ENCODE data around the gene MAPK14. TPM values are rescaled to one million over a fixed set of nuclear protein-coding genes. Genes with fewer than 3 reads are reported as not detected.
"Not testable (repeated sequence)": the region's sequence is repeated elsewhere in the genome, so short reads cannot be mapped to it uniquely, and the experiment has no call there.

Gene MAPK14
- total RNA-seq, 2 donors from 2014 or later: 36.5 to 51.3 TPM

DNA sequence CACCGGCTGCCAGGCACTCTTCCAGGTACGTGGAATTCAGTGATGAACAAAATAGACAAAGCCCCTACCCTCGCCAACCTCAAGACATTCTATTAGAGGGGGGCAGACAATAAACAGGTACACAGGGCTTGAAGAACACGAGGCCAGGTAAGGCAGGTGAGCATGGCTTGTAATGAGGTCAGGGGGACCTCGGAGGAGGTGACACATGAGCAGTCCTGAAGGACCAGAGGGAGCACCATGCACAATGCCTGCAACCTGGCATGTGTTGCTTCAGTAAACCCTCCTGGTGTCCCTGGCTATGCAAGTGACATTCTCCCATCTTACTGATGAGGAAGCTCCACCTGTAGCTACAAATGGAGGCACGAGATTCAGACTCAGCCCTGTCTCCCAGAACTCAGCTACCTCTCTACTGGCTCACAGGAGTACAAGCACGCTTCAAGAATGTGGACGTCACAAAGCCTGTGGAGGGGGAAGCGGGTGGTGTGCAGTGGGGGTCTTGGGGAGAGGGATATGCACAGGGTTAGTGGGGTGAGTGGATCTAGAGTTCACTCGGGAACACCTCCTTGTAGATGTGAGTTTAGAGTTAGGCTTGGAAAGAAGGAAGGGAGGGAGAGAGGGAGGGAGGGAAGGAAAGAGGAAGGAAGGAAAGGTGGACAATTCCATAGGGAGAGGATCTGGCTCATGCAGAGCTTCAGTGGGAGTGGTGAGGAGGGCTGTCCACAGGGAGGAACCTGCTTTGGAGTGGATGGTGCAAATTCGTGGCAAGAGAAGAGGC lies 95.1 kb downstream of the MAPK14 start:
- Mint-ChIP-seq H3K4me3 (no peak overlapping the region), H3K9me3 (no peaks in the 10 kb centered on the region), H3K27me3 (no peaks in the 10 kb centered on the region), H3K27ac (peak overlapping the region; percentile 85), H3K4me1 (peaks cover 69% of the 10 kb centered on the region), H3K36me3 (ENCODE audit: low read depth) (no peaks in the 10 kb centered on the region)
- ATAC-seq (replicated peaks): no peak

DNA sequence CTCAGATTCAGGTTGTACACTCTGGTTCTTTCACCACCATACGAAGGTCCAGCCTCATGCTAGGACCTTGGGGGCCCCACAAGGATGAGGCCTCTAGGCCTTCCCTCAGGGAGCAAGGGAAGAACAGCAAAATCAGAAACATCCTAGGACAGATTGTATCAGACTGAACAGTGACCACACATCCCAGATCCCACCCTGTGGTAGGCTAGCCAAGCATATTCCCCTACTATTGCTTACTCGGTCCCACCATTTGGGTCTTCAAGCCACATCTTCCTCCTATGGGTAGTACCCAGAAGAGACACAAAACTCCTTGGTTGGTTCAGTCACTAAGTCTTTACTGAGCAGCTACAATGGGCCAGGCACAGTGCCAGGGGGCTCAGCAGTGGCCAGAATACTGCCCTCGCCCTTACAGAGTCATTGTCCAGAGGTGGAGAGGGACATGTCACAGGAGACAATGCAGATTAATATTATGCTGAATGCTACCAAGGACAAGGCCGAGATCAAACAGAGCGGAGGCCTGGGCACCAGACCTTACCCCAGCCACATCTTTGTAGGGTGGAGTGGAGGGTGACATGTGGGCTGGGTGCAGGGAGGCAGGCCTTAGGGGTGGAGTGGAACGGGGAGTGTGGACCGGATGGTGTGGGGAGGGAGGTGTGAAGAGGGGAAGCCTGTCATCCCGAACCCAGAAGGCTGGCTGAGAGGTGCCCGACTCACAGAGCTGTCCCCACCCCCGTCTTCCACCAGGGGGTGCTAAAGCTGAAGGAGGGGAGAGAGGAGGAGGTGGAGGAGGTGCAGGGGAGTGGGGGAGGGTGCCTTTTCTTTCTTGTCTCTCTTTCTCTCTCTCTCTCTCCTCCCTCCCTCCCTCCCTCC lies 95.9 kb downstream of the MAPK14 start:
- H3K27ac Mint-ChIP-seq: peak overlapping the region; percentile 85
- H3K27me3 Mint-ChIP-seq: no peaks in the 10 kb centered on the region
- peaks cover 61% of the 10 kb centered on the region for H3K4me1 Mint-ChIP-seq
- H3K9me3 Mint-ChIP-seq: no peaks in the 10 kb centered on the region
- ATAC-seq (replicated peaks): peak; percentile 71
- no peaks in the 10 kb centered on the region for H3K36me3 Mint-ChIP-seq (ENCODE audit: low read depth)
- H3K4me3 Mint-ChIP-seq: peak overlapping the region; percentile 61

DNA sequence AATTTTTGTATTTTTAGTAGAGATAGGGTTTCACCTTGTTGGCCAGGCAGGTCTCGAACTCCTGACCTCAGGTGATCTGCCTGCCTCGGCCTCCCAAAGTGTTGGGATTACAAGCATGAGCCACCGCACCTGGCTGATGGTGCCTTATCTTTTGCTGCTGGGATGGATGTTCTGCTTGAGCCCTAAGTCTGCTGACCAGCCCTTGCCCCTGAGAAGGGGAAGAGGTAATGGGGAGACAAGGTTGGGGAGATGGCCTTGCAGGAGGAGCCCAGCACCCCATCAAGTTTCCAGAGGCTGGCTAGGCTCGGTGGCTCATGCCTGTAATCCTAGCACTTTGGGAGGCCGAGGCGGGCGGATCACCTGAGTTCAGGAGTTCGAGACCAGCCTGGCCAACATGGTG lies 96.7 kb downstream of the MAPK14 start:
- ATAC-seq (replicated peaks); H3K27me3 Mint-ChIP-seq; H3K36me3 Mint-ChIP-seq (ENCODE audit: low read depth); H3K9me3 Mint-ChIP-seq: not testable (repeated sequence)
- Mint-ChIP-seq H3K27ac (peak overlapping the region; percentile 85), H3K4me3 (peak overlapping the region; percentile 61), H3K4me1 (peaks cover 52% of the 10 kb centered on the region)

DNA sequence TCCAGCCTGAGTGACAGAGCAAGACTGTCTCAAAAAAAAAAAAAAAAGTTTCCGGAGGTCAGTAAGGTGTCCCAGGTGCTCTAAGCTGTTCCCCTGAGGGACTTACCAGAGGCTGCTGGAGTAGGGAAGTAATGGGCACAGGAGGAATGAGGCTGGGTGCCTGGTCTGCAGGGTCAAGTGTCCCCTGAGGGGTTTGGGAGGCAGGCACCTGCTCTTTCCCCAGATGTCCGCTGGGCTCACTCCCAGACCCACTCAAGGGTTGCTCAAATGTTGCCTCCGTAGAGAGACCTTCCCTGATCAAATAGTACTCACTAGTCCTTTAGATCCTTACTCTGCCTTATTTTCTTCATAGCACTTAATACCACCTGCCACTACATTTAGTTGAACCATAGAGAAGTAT lies 97.3 kb downstream of the MAPK14 start:
- peaks cover 52% of the 10 kb centered on the region for H3K4me1 Mint-ChIP-seq
- H3K4me3 Mint-ChIP-seq: peak overlapping the region; percentile 61
- H3K27ac Mint-ChIP-seq: no peak overlapping the region
- H3K27me3 Mint-ChIP-seq: no peaks in the 10 kb centered on the region
- H3K36me3 Mint-ChIP-seq (ENCODE audit: low read depth): peaks cover 3% of the 10 kb centered on the region
- H3K9me3 Mint-ChIP-seq: no peaks in the 10 kb centered on the region
- ATAC-seq (replicated peaks): no peak

DNA sequence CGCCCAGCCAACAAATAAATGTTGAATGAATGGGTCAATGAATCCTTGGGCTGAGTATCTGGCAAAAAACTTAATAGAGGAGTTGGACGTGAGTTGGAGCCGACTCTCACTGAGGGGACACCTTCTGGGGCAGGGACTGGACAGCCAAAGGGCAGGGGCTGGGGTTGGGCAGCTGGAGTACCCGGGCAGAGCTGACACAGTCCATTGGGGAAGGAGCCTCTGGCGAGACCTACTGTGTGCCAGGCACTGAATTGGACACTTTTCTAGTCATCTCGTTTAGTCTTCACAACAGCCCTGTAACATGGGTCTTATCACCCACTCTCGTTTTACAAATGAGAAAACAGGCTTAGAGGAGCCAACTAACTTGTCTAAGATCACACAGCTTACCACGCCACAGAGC lies 98.0 kb downstream of the MAPK14 start:
- H3K27ac Mint-ChIP-seq: no peak overlapping the region
- H3K27me3 Mint-ChIP-seq: no peaks in the 10 kb centered on the region
- no peak overlapping the region for H3K4me3 Mint-ChIP-seq
- no peak for ATAC-seq (replicated peaks)
- H3K4me1 Mint-ChIP-seq: peaks cover 46% of the 10 kb centered on the region
- peaks cover 5% of the 10 kb centered on the region for H3K36me3 Mint-ChIP-seq (ENCODE audit: low read depth)
- H3K9me3 Mint-ChIP-seq: no peaks in the 10 kb centered on the region

DNA sequence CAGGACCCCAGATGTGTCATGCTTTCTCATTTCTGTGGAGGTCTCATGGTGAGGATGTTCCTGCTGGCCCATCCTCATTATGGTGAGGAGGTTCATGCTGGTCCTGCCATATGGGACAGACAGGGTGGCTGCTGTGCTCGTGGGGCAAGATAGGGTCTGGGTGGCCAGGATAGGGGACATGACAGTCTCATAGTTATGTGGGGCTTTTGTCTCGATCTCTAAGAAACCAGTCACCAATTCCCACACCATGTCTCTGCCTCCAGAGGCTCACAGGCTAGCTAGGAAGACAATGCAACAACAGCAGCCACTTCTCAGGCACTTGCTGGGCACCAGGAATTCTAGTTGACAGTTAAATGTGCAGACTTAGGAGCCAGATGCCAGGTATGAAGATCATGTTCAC lies 98.5 kb downstream of the MAPK14 start:
- Mint-ChIP-seq H3K27me3 (no peaks in the 10 kb centered on the region), H3K4me3 (peak overlapping the region; percentile 48), H3K9me3 (no peaks in the 10 kb centered on the region), H3K27ac (no peak overlapping the region), H3K4me1 (peaks cover 41% of the 10 kb centered on the region), H3K36me3 (ENCODE audit: low read depth) (peaks cover 5% of the 10 kb centered on the region)
- ATAC-seq (replicated peaks): no peak

DNA sequence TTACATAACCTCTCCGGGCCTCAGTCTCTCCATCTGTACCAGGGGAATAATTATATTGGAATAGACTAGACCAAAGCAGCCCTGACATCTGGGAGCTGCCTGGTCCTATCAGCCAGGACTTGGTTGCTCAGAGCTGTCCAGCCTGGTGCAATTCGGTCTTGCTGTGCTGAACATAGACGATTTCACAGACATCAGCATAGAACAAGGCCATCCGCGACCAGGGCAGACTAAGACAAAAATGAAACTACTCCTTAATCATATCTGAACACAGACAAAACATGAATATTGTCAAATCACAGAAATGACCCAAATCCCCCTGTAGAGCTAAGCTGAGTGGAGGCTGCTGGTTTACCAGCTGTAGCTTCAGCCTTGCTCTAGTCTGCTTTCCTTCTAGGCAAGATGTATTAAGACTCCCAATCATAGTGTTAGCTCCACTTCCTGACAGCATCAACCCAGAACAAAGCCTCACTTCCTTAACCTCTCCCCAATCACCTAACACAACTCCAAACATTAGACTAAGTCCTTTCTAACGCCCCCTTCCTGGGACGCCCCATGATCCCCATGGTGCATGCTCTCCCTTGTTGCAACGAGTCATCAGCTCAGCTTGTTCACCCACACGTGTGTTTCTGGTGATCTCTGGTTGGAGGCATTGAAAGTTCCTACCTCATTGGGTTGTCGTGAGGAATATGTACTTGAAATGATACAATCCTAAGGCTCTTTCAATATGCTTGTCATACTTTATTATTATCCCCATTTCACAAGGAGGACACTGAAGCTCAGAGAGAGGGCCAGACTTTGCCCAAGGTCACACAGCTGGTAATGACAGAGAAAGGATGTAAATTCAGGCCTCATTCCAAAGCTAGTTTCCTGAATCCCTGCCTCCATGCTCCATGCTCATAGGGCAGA lies 99.2 kb downstream of the MAPK14 start:
- H3K27ac Mint-ChIP-seq: peak overlapping the region; percentile 30
- H3K4me1 Mint-ChIP-seq: peaks cover 34% of the 10 kb centered on the region
- no peaks in the 10 kb centered on the region for H3K27me3 Mint-ChIP-seq
- H3K9me3 Mint-ChIP-seq: no peaks in the 10 kb centered on the region
- H3K36me3 Mint-ChIP-seq (ENCODE audit: low read depth): peaks cover 9% of the 10 kb centered on the region
- H3K4me3 Mint-ChIP-seq: peak overlapping the region; percentile 48
- no peak for ATAC-seq (replicated peaks)

DNA sequence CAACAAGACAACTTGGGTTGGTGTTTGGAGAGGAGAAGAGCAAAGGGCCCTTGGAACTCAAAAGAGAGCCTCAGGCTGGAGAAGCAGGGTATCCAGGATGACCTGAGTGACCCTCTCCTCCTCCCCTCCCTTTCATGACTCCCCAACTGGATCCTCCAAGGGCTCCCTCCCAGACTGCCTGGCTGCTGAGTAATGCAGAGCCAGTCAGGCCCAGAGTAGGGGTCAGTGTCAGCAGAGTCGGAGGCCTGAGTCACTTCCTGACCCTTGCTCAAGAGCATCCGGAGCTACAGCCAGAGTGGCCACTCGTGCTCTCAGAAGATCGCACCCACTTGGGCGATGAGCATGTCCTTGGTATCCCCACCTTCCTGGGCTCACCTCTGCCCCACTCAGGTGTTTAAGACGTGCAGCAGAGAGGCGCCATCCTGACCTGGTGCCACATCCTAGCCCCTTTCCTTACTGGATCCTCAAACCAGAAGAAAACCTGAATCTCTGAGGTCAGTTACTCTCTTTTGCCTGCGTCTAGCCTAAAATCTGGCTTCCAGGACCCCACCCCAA lies 99.9 kb downstream of the MAPK14 start:
- H3K36me3 Mint-ChIP-seq (ENCODE audit: low read depth): peaks cover 16% of the 10 kb centered on the region
- peaks cover 33% of the 10 kb centered on the region for H3K4me1 Mint-ChIP-seq
- H3K9me3 Mint-ChIP-seq: no peaks in the 10 kb centered on the region
- no peaks in the 10 kb centered on the region for H3K27me3 Mint-ChIP-seq
- peak overlapping the region; percentile 30 for H3K27ac Mint-ChIP-seq
- peak overlapping the region; percentile 48 for H3K4me3 Mint-ChIP-seq
- ATAC-seq (replicated peaks): no peak

DNA sequence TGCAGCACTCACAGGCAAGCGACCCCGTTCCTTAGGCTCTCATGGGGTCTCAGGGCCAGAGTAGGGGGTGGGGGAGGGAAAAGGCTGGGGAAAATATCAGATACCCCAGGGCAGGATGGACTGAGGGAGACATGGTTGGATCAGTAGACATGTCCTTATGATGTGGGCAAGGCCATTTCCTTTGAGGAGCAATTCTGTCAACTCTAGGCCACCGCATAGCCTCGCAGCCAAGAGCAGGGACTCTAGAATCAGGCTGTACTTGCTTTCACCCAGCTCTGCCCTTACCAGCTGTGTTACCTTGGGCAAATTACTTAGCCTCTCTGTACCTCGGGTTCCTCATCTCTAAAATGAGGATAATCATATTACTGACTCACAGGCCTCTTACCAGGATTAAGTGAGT lies 100.5 kb downstream of the MAPK14 start:
- H3K9me3 Mint-ChIP-seq: no peaks in the 10 kb centered on the region
- no peak for ATAC-seq (replicated peaks)
- H3K27me3 Mint-ChIP-seq: no peaks in the 10 kb centered on the region
- H3K36me3 Mint-ChIP-seq (ENCODE audit: low read depth): peaks cover 21% of the 10 kb centered on the region
- no peak overlapping the region for H3K4me3 Mint-ChIP-seq
- H3K4me1 Mint-ChIP-seq: peaks cover 30% of the 10 kb centered on the region
- H3K27ac Mint-ChIP-seq: no peak overlapping the region

DNA sequence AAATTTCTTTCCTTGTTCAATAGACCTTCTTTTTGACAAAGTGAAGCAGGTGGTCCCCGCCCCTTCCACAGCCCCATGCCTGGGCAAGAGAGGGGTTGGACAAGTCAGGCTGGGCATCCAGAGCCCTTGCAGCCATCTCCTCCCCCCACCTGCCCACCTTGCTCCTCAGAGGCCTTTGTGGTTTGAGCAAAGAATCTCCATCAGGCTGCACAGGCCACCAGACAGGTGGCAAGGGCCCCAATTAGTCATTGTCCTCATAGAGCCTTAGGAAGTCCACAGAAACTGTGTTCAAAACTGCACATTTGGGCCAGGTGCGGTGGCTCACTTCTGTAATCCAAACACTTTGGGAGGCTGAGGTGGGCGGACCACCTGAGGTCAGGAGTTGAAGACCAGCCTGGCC lies 101.2 kb downstream of the MAPK14 start:
- Mint-ChIP-seq H3K4me3 (peak overlapping the region; percentile 86), H3K27ac (no peak overlapping the region), H3K36me3 (ENCODE audit: low read depth) (peaks cover 28% of the 10 kb centered on the region), H3K4me1 (peaks cover 30% of the 10 kb centered on the region), H3K27me3 (no peaks in the 10 kb centered on the region), H3K9me3 (no peaks in the 10 kb centered on the region)
- ATAC-seq (replicated peaks): no peak

DNA sequence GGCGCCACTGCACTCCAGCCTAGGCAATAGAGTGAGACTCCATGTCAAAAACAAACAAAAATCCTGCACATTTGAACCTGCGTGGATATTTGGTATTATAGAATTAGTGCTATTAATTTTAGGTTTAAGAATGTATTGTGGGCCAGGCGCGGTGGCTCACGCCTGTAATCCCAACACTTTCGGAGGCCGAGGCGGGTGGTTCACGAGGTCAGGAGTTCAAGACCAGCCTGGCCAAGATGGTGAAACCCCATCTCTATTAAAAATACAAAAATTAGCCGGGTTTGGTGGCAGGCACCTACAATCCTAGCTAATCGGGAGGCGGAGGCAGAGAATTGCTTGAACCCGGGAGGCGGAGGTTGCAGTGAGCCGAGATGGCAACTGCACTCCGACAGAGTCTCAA lies 101.7 kb downstream of the MAPK14 start:
- Mint-ChIP-seq H3K4me3 (peak overlapping the region; percentile 86), H3K36me3 (ENCODE audit: low read depth) (peaks cover 34% of the 10 kb centered on the region), H3K4me1 (peaks cover 31% of the 10 kb centered on the region), H3K27ac (peak overlapping the region; percentile 89)
- H3K27me3 Mint-ChIP-seq; ATAC-seq (replicated peaks); H3K9me3 Mint-ChIP-seq: not testable (repeated sequence)

DNA sequence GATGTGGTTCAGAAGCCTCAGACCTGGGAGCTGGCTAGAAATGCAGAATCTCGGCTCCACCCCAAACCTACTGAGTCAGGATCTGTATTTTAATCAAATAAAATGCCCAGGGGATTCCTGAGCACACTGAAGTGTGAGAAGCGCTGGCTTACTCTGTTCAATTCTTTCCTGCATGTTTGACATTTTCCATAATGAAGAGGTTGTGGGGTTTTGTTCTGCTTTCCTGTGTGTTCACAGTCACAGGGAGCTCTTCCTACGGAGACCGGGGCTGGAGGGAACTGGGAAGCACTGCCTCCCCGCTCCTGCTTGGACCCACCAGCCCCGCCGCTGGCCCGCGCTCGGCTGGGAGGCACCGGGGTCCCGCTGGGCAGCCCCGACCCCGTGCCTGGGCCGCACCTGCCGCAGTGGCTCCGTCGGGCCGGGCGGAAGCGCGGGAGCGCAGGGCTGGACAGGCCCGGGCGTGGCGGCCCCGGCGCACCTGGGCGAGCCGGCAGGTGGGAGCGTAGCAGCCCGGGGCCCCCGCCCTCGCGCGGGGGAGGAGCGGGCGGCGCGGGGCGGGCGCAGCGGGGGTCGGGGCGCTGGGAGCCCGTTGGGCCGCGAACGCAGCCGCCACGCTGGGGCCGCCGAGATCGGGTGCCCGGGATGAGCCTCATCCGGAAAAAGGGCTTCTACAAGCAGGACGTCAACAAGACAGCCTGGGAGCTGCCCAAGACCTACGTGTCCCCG lies 102.5 kb downstream of the MAPK14 start, which contains the start of gene MAPK13:
Gene MAPK13, plus strand, starts transcription at position 573 of the 726 bp plus-strand sequence. Its CDS starts 70 bp downstream, at position 643.
- peaks cover 42% of the 10 kb centered on the region for H3K36me3 Mint-ChIP-seq (ENCODE audit: low read depth)
- no peaks in the 10 kb centered on the region for H3K9me3 Mint-ChIP-seq
- peak within 1 kb of the TSS; percentile 89 for H3K27ac Mint-ChIP-seq
- H3K4me3 Mint-ChIP-seq: peak within 1 kb of the TSS; percentile 86
- H3K4me1 Mint-ChIP-seq: peaks cover 33% of the 10 kb centered on the region
- H3K27me3 Mint-ChIP-seq: no peaks in the 10 kb centered on the region
- peak; percentile 48 for ATAC-seq (replicated peaks)
